22Rv1 (cell line): ENCODE results near the gene NDFIP2.

Experiments used
- CTCF ChIP-seq: fragments of 450-650 bp; IDR thresholded peaks from 2 replicates; pipeline ENCODE4 v1.5.1; 2017; ENCODE audit warnings: mild to moderate bottlenecking
- ZFX ChIP-seq: fragments of 450-650 bp; IDR thresholded peaks from 2 replicates; pipeline ENCODE4 v1.6.1; 2017; ENCODE audit warnings: antibody characterized with exemption, borderline replicate concordance

GRCh38 chr13:79482281-79482970, 1.5 kb downstream of the NDFIP2 start:
- TF ChIP-seq CTCF (no peak), ZFX (no peak)
